ENCODE measurements around the gene GYG2. TPM values are rescaled to one million over a fixed set of nuclear protein-coding genes. Genes with fewer than 3 reads are reported as not detected.
"Not testable (repeated sequence)": the region's sequence is repeated elsewhere in the genome, so short reads cannot be mapped to it uniquely, and the experiment has no call there.

GYG2 gene
- total RNA-seq, 1 donor from 2014 or later = 1.4 TPM

GRCh38 chrX:2799369-2799768 lies 29.4 kb upstream of the GYG2 start:
- H3K27ac ChIP-seq = no peak overlapping the region
- no peaks in the 10 kb centered on the region for H3K9me3 ChIP-seq
- no peaks in the 10 kb centered on the region for H3K4me1 ChIP-seq
- intact Hi-C loops (cut with DNase I) = no loop called here
- no peaks in the 10 kb centered on the region for H3K36me3 ChIP-seq
- no peak for ATAC-seq
- no peak overlapping the region for H3K4me3 ChIP-seq
- TF ChIP-seq, protein P1, sequence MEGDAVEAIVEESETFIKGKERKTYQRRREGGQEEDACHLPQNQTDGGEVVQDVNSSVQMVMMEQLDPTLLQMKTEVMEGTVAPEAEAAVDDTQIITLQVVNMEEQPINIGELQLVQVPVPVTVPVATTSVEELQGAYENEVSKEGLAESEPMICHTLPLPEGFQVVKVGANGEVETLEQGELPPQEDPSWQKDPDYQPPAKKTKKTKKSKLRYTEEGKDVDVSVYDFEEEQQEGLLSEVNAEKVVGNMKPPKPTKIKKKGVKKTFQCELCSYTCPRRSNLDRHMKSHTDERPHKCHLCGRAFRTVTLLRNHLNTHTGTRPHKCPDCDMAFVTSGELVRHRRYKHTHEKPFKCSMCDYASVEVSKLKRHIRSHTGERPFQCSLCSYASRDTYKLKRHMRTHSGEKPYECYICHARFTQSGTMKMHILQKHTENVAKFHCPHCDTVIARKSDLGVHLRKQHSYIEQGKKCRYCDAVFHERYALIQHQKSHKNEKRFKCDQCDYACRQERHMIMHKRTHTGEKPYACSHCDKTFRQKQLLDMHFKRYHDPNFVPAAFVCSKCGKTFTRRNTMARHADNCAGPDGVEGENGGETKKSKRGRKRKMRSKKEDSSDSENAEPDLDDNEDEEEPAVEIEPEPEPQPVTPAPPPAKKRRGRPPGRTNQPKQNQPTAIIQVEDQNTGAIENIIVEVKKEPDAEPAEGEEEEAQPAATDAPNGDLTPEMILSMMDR (IDR thresholded peaks at IDR 0.05) = no peak
- DNase-seq = no peak
- no peaks in the 10 kb centered on the region for H3K27me3 ChIP-seq

- H3K9me3 ChIP-seq; H3K27me3 ChIP-seq; ATAC-seq; H3K36me3 ChIP-seq; H3K4me1 ChIP-seq; H3K27ac ChIP-seq; DNase-seq; intact Hi-C loops (cut with DNase I); H3K4me3 ChIP-seq: not testable (repeated sequence)
Observed at GRCh38 chrX:2799980-2800379, 28.8 kb upstream of the GYG2 start.

- intact Hi-C loops (cut with DNase I) = no loop called here
- ATAC-seq (no peak), DNase-seq (no peak)
- Histone ChIP-seq H3K27me3 (no peaks in the 10 kb centered on the region), H3K9me3 (no peaks in the 10 kb centered on the region), H3K36me3 (no peaks in the 10 kb centered on the region), H3K4me3 (no peak overlapping the region), H3K27ac (no peak overlapping the region), H3K4me1 (no peaks in the 10 kb centered on the region)
- TF ChIP-seq, protein P1 (IDR thresholded peaks at IDR 0.05) = no peak
Observed at GRCh38 chrX:2801223-2801622, 27.5 kb upstream of the GYG2 start.

DNA sequence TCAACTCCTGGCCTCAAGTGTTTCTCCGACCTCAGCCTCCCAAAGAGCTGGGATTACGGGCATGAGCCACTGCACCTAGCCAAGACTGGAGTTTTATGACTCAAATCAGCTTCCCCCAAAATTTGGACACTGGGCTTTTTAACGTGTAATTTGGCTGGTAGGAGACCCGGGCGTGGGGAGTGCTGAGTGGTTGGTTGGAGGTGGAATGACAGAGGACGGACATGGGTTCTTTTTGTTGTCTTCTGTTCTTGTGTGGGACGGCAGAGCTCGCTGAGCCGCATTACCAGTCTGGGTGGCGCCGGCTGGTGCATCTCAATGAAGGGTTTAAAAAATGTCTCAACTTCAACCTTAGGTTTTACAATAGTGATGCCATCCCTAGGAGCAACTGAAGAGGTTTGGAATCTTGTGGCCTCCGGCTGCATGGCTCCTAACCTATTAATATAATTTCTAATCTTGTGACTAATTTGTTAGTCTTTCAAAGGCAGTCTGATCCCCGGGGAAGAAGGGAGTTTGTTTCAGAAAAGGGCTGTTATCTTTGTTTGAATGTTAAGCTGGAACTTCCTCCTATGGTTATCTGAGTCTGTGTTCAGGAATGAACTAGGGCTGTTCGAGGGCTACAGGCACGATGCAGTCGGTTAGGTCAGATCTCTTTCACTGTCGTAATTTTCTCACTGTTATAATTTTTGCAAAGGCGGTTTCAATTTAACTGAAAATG lies 26.2 kb upstream of the GYG2 start:
- ATAC-seq; H3K9me3 ChIP-seq; intact Hi-C loops (cut with DNase I); H3K4me1 ChIP-seq; H3K27me3 ChIP-seq; DNase-seq; H3K27ac ChIP-seq; H3K36me3 ChIP-seq; H3K4me3 ChIP-seq: not testable (repeated sequence)

DNA sequence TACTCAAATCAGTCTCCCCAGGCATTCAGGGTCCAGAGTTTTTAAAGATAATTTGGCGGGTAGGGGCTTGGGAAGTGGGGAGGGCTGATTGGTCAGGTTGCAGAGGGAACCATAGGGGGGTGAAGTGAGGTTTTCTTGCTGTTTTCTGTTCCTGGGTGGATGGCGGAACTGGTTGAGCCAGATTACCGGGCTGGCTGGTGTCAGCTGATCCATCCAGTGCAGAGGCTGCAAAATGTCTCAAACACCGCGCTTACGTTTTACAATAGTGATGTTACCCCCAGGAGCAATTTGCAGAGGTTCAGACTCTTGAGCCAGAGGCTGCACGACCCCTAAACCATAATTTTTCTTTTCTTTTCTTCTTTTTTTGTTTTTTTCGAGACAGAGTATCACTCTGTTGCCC lies 25.2 kb upstream of the GYG2 start:
- H3K27me3 ChIP-seq; H3K36me3 ChIP-seq; ATAC-seq; H3K4me1 ChIP-seq; H3K9me3 ChIP-seq; H3K4me3 ChIP-seq; DNase-seq; H3K27ac ChIP-seq; intact Hi-C loops (cut with DNase I): not testable (repeated sequence)

- H3K36me3 ChIP-seq; H3K9me3 ChIP-seq; H3K27ac ChIP-seq; H3K27me3 ChIP-seq; H3K4me3 ChIP-seq; DNase-seq; ATAC-seq; H3K4me1 ChIP-seq; intact Hi-C loops (cut with DNase I): not testable (repeated sequence)
Observed at GRCh38 chrX:2804106-2804843, 24.5 kb upstream of the GYG2 start.

GRCh38 chrX:2804858-2805257 lies 23.9 kb upstream of the GYG2 start:
- H3K4me3 ChIP-seq; H3K27me3 ChIP-seq; DNase-seq; ATAC-seq; H3K9me3 ChIP-seq; H3K4me1 ChIP-seq; intact Hi-C loops (cut with DNase I); H3K27ac ChIP-seq; H3K36me3 ChIP-seq: not testable (repeated sequence)

DNA sequence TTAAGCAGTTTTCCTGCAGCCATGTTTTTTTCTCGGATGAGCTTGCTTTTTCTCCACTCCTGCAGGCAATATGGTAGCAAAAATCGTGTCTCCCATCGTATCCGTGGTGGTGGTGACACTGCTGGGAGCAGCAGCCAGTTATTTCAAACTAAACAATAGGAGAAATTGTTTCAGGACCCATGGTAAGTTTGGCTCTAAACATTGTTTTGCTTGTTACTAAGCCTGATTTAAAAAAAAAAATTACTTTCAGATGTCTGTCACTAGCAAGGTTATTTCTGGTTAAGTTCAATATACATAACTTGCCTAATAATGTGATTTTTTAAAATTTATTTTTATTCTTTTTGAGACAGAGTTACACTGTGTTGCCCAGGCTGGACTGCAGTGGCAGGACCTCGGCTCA lies 17.5 kb upstream of the GYG2 start:
- Histone ChIP-seq H3K4me3 (no peak overlapping the region), H3K27ac (no peak overlapping the region), H3K4me1 (no peaks in the 10 kb centered on the region), H3K27me3 (no peaks in the 10 kb centered on the region), H3K9me3 (no peaks in the 10 kb centered on the region), H3K36me3 (no peaks in the 10 kb centered on the region)
- DNase-seq = no peak
- ATAC-seq = no peak
- TF ChIP-seq, protein P1 (IDR thresholded peaks at IDR 0.05) = no peak
- intact Hi-C loops (cut with DNase I) = no loop called here
